OCI-LY1 (cell line): Measurements from ENCODE around the gene GATA2.
A peak's percentile ranks its signal among the peaks of the same experiment; 100 is the strongest.

ENCODE experiments used
- H2AFZ ChIP-seq: fragments of 200-600 bp; sonication (generic), shearing (Covaris generic); 2 replicates; pipeline ENCODE4 v1.6.0; 2014; ENCODE audit warnings: antibody characterized with exemption, mild to moderate bottlenecking, low read length
- H3F3A ChIP-seq: fragments of 200-600 bp; sonication (generic), shearing (Covaris generic); 2 replicates; pipeline ENCODE4 v1.6.0; 2014; ENCODE audit warnings: mild to moderate bottlenecking, antibody characterized with exemption, low read length, moderate library complexity; ENCODE audit not compliant: insufficient read depth
- H3K27ac ChIP-seq: fragments of 200-600 bp; sonication (generic); 2 replicates; pipeline ENCODE4 v1.5.1; 2014; ENCODE audit warnings: low read length, mixed run types, mild to moderate bottlenecking, low read depth; ENCODE audit not compliant: poor library complexity, severe bottlenecking
- H3K27me3 ChIP-seq: fragments of 200-600 bp; sonication (generic); 2 replicates; pipeline ENCODE4 v1.6.0; 2014; ENCODE audit warnings: antibody characterized with exemption, mild to moderate bottlenecking, low read length, moderate library complexity; ENCODE audit not compliant: insufficient read depth
- H3K36me3 ChIP-seq: fragments of 200-600 bp; sonication (generic); 2 replicates; pipeline ENCODE4 v1.6.1; 2014; ENCODE audit warnings: mild to moderate bottlenecking, antibody characterized with exemption, low read length, moderate library complexity, mixed read lengths; ENCODE audit not compliant: insufficient read depth
- H3K4me1 ChIP-seq: fragments of 200-600 bp; sonication (generic); 2 replicates; pipeline ENCODE4 v1.5.1; 2014; ENCODE audit warnings: mild to moderate bottlenecking, low read length, moderate library complexity; ENCODE audit not compliant: insufficient read depth, severe bottlenecking
- H3K4me2 ChIP-seq: fragments of 200-600 bp; sonication (generic), shearing (Covaris generic); 2 replicates; pipeline ENCODE4 v1.6.1; 2014; ENCODE audit warnings: low read length
- H3K4me3 ChIP-seq: fragments of 200-600 bp; sonication (generic); 2 replicates; pipeline ENCODE4 v1.5.1; 2014; ENCODE audit warnings: low read length, low read depth, mild to moderate bottlenecking, mixed read lengths; ENCODE audit not compliant: poor library complexity, severe bottlenecking
- H3K79me2 ChIP-seq: fragments of 200-600 bp; shearing (Covaris generic); 2 replicates; pipeline ENCODE4 v1.6.1; 2016; ENCODE audit warnings: mixed run types, low read length, mixed read lengths; ENCODE audit not compliant: insufficient read depth
- H3K9ac ChIP-seq: fragments of 200-600 bp; sonication (generic), shearing (Covaris generic); 2 replicates; pipeline ENCODE4 v1.6.1; 2014; ENCODE audit warnings: mild to moderate bottlenecking, low read length, mixed read lengths
- H3K9me2 ChIP-seq: fragments of 200-600 bp; sonication (generic), shearing (Covaris generic); 2 replicates; pipeline ENCODE4 v1.6.1; 2014; ENCODE audit warnings: low read depth, mild to moderate bottlenecking, low read length, mixed read lengths
- H3K9me3 ChIP-seq: fragments of 200-600 bp; shearing (Covaris generic); 2 replicates; pipeline ENCODE4 v1.6.1; 2014; ENCODE audit warnings: low read length, mixed read lengths
- H4K20me1 ChIP-seq: fragments of 200-600 bp; sonication (generic), shearing (Covaris generic); 2 replicates; pipeline ENCODE4 v1.6.0; 2016; ENCODE audit warnings: mild to moderate bottlenecking, low read length; ENCODE audit not compliant: insufficient read depth
- EZH2 ChIP-seq: fragments of 200-600 bp; sonication (generic), shearing (Covaris generic); IDR thresholded peaks from 2 replicates; pipeline ENCODE4 v1.8.0; 2017; ENCODE audit warnings: borderline replicate concordance, mixed run types, mild to moderate bottlenecking, antibody characterized with exemption, low read length, moderate library complexity, mixed read lengths
- TF ChIP-seq, protein P1 (sequence below): fragments of 200-600 bp; sonication (generic), shearing (Covaris generic); IDR thresholded peaks from 2 replicates; pipeline ENCODE4 v1.5.1; 2017; ENCODE audit warnings: mild to moderate bottlenecking, antibody characterized with exemption, low read length, moderate library complexity, mixed read lengths

The GATA2 gene

DNA sequence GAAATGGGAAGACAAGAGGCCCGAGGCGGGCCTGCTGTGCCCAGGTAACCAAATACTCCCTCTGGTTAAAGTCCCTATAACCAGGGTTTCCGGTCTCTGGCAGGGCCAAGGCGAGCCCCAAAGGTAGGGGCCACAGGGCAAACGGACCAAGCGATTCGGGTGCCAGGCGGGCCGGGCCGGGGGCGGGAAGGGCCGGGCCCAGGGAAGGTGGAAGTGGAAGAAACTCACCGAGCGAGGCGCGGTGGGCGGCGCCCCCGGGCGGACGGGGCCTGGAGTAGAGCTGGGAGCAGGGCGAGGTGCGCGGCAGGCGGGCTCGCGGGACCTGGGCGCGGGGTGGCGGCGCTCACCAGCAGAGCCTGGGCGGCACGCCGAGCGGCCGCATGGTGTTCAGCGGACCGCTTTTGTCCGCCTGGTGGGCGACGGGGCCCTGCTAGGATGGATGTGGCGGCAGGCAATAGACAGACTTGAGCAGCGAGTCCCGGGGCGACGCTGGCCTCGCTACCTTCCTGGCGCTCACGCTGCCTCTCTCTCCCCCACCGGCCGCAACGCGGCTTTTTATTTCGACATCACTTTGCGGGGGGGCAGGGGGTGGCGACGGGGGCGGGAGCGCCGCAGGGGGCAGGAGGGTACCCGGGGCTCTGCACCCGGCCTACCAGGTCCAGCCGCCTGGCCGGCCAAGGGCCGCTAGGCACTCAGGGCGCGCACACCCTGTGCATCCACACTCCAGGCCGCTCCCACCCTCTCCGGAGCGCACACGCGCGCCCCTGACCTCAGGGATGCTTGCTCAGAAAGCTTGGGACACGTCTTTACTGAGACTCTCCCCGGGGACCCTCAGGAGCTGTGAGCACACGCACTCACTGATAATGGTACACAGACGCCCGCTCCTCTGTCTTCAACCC, at the start of gene GATA2:
Gene GATA2, minus strand, starts transcription at position 531 of the 899 bp plus-strand sequence. CDS start 6,170 bp downstream, outside the sequence.
- no peak for TF ChIP-seq EZH2
- TF ChIP-seq, protein P1, sequence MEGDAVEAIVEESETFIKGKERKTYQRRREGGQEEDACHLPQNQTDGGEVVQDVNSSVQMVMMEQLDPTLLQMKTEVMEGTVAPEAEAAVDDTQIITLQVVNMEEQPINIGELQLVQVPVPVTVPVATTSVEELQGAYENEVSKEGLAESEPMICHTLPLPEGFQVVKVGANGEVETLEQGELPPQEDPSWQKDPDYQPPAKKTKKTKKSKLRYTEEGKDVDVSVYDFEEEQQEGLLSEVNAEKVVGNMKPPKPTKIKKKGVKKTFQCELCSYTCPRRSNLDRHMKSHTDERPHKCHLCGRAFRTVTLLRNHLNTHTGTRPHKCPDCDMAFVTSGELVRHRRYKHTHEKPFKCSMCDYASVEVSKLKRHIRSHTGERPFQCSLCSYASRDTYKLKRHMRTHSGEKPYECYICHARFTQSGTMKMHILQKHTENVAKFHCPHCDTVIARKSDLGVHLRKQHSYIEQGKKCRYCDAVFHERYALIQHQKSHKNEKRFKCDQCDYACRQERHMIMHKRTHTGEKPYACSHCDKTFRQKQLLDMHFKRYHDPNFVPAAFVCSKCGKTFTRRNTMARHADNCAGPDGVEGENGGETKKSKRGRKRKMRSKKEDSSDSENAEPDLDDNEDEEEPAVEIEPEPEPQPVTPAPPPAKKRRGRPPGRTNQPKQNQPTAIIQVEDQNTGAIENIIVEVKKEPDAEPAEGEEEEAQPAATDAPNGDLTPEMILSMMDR = peak; percentile 22; the same call in 1 of the 2 replicates
- Histone ChIP-seq H3K4me1 (peaks cover 3% of the 10 kb centered on the region), H3K4me3 (no peak within 1 kb of the TSS), H3K9ac (no peak within 1 kb of the TSS), H3K27me3 (peaks cover 27% of the 10 kb centered on the region), H3K9me3 (no peaks in the 10 kb centered on the region), H3F3A (no peaks in the 10 kb centered on the region), H2AFZ (no peak within 1 kb of the TSS), H3K36me3 (no peaks in the 10 kb centered on the region), H3K27ac (no peak within 1 kb of the TSS), H4K20me1 (no peaks in the 10 kb centered on the region), H3K79me2 (no peaks in the 10 kb centered on the region), H3K9me2 (no peaks in the 10 kb centered on the region), H3K4me2 (no peak within 1 kb of the TSS; the same call in 1 of the 2 replicates)

GRCh38 chr3:128541246-128541645, 48.2 kb upstream of the GATA2 start:
- Histone ChIP-seq H3K4me2 (no peak overlapping the region), H3K4me3 (no peak overlapping the region), H2AFZ (no peak overlapping the region), H3K27me3 (no peaks in the 10 kb centered on the region), H3K79me2 (no peaks in the 10 kb centered on the region), H3F3A (no peaks in the 10 kb centered on the region), H3K9me3 (peaks cover 9% of the 10 kb centered on the region; the same call in 1 of the 2 replicates), H3K9ac (no peak overlapping the region), H3K36me3 (no peaks in the 10 kb centered on the region), H4K20me1 (no peaks in the 10 kb centered on the region), H3K4me1 (no peaks in the 10 kb centered on the region), H3K9me2 (no peaks in the 10 kb centered on the region; the same call in 1 of the 2 replicates), H3K27ac (no peak overlapping the region)
- no peak for TF ChIP-seq EZH2
- TF ChIP-seq, protein P1 = no peak

DNA sequence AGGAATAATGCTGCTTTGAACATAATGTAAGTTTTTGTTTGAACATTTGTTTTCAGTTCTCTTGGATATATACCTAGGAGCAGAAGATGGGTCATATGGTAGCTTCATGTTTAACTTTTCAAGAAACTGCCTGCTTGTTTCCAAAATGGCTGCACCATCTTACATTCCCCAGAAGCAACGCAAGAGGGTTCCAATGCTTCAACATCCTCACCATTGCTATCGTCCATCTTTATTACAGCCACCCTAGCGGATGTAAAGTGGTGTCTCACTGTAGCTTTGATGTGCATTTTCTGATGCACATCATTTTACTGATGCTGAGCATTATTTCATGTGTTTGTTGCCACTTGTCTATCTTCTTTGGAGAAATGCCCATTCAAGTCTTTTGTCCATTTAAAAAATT, 46.4 kb upstream of the GATA2 start:
- Histone ChIP-seq H3K9ac (no peak overlapping the region), H3K4me2 (no peak overlapping the region), H2AFZ (no peak overlapping the region), H3K9me3 (peaks cover 9% of the 10 kb centered on the region; the same call in 1 of the 2 replicates), H3K79me2 (no peaks in the 10 kb centered on the region), H3K4me3 (no peak overlapping the region), H3F3A (no peaks in the 10 kb centered on the region), H4K20me1 (no peaks in the 10 kb centered on the region), H3K36me3 (no peaks in the 10 kb centered on the region), H3K4me1 (no peaks in the 10 kb centered on the region), H3K27ac (no peak overlapping the region), H3K27me3 (no peaks in the 10 kb centered on the region), H3K9me2 (no peaks in the 10 kb centered on the region)
- no peak for TF ChIP-seq EZH2
- TF ChIP-seq, protein P1 = no peak
